ENCODE results near the gene HAL. TPM values are rescaled to one million over a fixed set of nuclear protein-coding genes. Genes with fewer than 3 reads are reported as not detected.

The HAL gene
- total and polyA plus RNA-seq, 2 of the 8 experiments (the other 6 are each of a cell fraction or from before 2014, with no cell fraction given), result 0.12 to 0.17 TPM

GRCh38 chr12:96035283-96036236, 39.4 kb upstream of the HAL start, which contains the start of gene LTA4H:
TSS of gene LTA4H (minus strand) at chr12:96035587. CDS start at chr12:96035519, 68 bp downstream.
- Histone ChIP-seq H2BK15ac (ENCODE audit: low read length) (no peak within 1 kb of the TSS), H3K14ac (ENCODE audit: insufficient read length) (no peak within 1 kb of the TSS), H3K56ac (replicated peaks; ENCODE audit: insufficient read length, low read depth, low read length) (peak within 1 kb of the TSS; percentile 52), H3K9ac (replicated peaks in 1 of 4; ENCODE audit: extremely low read depth in 1 of 4, low read depth in 3 of 4, low read length in 3 of 4) (peak within 1 kb of the TSS; percentile 55 to 81 (median 72)), H3K23ac (ENCODE audit: insufficient read length) (no peak within 1 kb of the TSS), H3K79me1 (ENCODE audit: low read depth, low read length) (no peaks in the 10 kb centered on the region; the same call in 1 of the 2 replicates), H4K91ac (replicated peaks; ENCODE audit: insufficient read length, low read length) (peak within 1 kb of the TSS; percentile 90), H2BK5ac (ENCODE audit: low read depth, low read length) (peak within 1 kb of the TSS; percentile 67), H3K4me2 (ENCODE audit: insufficient read depth in 1 of 2, low read depth in 2 of 2, low read length in 2 of 2) (peak within 1 kb of the TSS; percentile 70 to 78), H4K5ac (ENCODE audit: insufficient read length, low read depth, low read length) (peak within 1 kb of the TSS; percentile 82), H2AFZ (ENCODE audit: low read length) (peak within 1 kb of the TSS; percentile 81), H3K27ac (ENCODE audit: low read depth, low read length) (peak within 1 kb of the TSS; percentile 58), H2BK120ac (replicated peaks; ENCODE audit: low read depth, low read length) (peak within 1 kb of the TSS; percentile 78), H3K23me2 (ENCODE audit: low read depth, low read length) (peaks cover 5% of the 10 kb centered on the region; the same call in 1 of the 2 replicates), H3K79me2 (ENCODE audit: control insufficient read depth in 1 of 2, insufficient read depth in 2 of 2, low read length in 2 of 2) (peaks cover 0 to 40% of the 10 kb centered on the region in 2 experiments; a peak in 2 of 4 replicates), H2AK5ac (ENCODE audit: low read depth, low read length) (no peak within 1 kb of the TSS), H3K36me3 (ENCODE audit: control insufficient read depth in 2 of 4, insufficient read depth in 4 of 4, low read length in 3 of 4) (no peaks in the 10 kb centered on the region), H3K4me3 (ENCODE audit: extremely low read depth in 1 of 4, insufficient read depth in 2 of 4, low read depth in 3 of 4, low read length in 4 of 4) (peak within 1 kb of the TSS; percentile 90 to 97 (median 94)), H4K8ac (ENCODE audit: extremely low read depth, insufficient read depth, low read length) (peak within 1 kb of the TSS; percentile 76; the same call in 1 of the 2 replicates), H3K4me1 (replicated peaks in 1 of 4; ENCODE audit: control insufficient read depth in 3 of 4, insufficient read depth in 4 of 4, low read length in 3 of 4) (no peaks in the 10 kb centered on the region), H3K27me3 (replicated peaks in 1 of 4; ENCODE audit: control insufficient read depth in 3 of 4, extremely low read depth in 1 of 4, insufficient read depth in 3 of 4, low read length in 3 of 4) (no peaks in the 10 kb centered on the region), H3K4ac (replicated peaks; ENCODE audit: insufficient read length, low read depth, low read length) (peak within 1 kb of the TSS; percentile 29), H3K9me3 (ENCODE audit: insufficient read depth in 2 of 2, low read depth in 1 of 2, low read length in 1 of 2) (no peaks in the 10 kb centered on the region), H2BK20ac (ENCODE audit: low read length) (0 out of 2 replicates have a peak within 1 kb of the TSS, but pooled peaks have one; percentile 77), H3K18ac (ENCODE audit: extremely low read depth, low read length) (peak within 1 kb of the TSS; percentile 96), H2BK12ac (ENCODE audit: low read depth, low read length) (no peak within 1 kb of the TSS; the same call in 1 of the 2 replicates), H4K20me1 (replicated peaks in 1 of 2; ENCODE audit: control insufficient read depth in 1 of 2, insufficient read depth in 2 of 2, low read length in 2 of 2) (no peaks in the 10 kb centered on the region)
- POLR2A ChIA-PET (ENCODE audit: partially characterized antibody), result interaction anchor here (0.5 to 1.7 kb wide), 9 partner anchors 11 to 486 kb away, joined by 3 to 7 read pairs (median 4); partner anchors contain the start of gene CDK17
- DNase-seq (ENCODE audit: low read depth in 1 of 2, low spot score in 2 of 2), result peak; percentile 94 to 99
- 2% methylated on average over 55 of the region's 55 CpGs; no CpG with 5 or more reads in 1 of the 2 experiments for WGBS, 2 experiments (ENCODE audit: extremely low coverage in 1 of 2, insufficient coverage in 1 of 2, insufficient read length in 1 of 2, insufficient replicate concordance in 2 of 2, low coverage in 1 of 2, low lambda C conversion rate in 2 of 2, missing lambda C conversion rate in 1 of 2)
- peak; percentile 78 for FAIRE-seq
- CTCF ChIA-PET (ENCODE audit: partially characterized antibody), result interaction anchor here (0.6 to 1.2 kb wide), 4 partner anchors 155 to 483 kb away, joined by 3 to 4 read pairs (median 4); no protein-coding TSS in a partner anchor
- TF ChIP-seq POLR2AphosphoS5 (IDR thresholded peaks at IDR 0.05; ENCODE audit: low read depth, low read length) (peak; percentile 96), MAX (IDR thresholded peaks at IDR 0.05) (peak; percentile 43; the same call in 1 of the 2 replicates), RBBP5 (IDR thresholded peaks at IDR 0.05; ENCODE audit: borderline replicate concordance, low read depth, low read length) (peak; percentile 100), FOSL1 (IDR thresholded peaks at IDR 0.05; ENCODE audit: insufficient read depth, low read depth, low read length) (no peak), TAF1 (IDR thresholded peaks at IDR 0.05; ENCODE audit: low read depth, low read length) (peak; percentile 92), HDAC2 (IDR thresholded peaks at IDR 0.05; ENCODE audit: borderline replicate concordance in 1 of 2, low read depth in 2 of 2, low read length in 2 of 2) (0 out of 4 replicates have a peak, but pooled peaks of 1 of the 2 experiments have one; percentile 59), GTF2F1 (IDR thresholded peaks at IDR 0.05; ENCODE audit: borderline replicate concordance, low read depth, low read length) (no peak), CHD2 (IDR thresholded peaks at IDR 0.05; ENCODE audit: low read length) (peak; percentile 53; the same call in 1 of the 2 replicates), SIN3A (conservative IDR thresholded peaks at IDR 0.05 in 1 of 2, IDR thresholded peaks at IDR 0.05 in 1 of 2; ENCODE audit: low read depth in 1 of 2, low read length in 2 of 2) (peak; percentile 48 to 69; a peak in 1 of 4 replicates)
